NOMO-1 treated with dmso at 0.1 percent for 144 hours (cell line): Measurements from ENCODE around the gene MAP3K21.

Source experiments
- DNase-seq: peaks from one replicate; lab custom pipeline; 2025; ENCODE audit not compliant: unreplicated experiment; lab: John Stamatoyannopoulos, UW

The MAP3K21 gene

GRCh38 chr1:233323718-233324117, 3.8 kb upstream of the MAP3K21 start:
- DNase-seq: no peak

- DNase-seq: no peak
These were observed 1.2 kb upstream of the MAP3K21 start for GRCh38 chr1:233326319-233326718.

DNA sequence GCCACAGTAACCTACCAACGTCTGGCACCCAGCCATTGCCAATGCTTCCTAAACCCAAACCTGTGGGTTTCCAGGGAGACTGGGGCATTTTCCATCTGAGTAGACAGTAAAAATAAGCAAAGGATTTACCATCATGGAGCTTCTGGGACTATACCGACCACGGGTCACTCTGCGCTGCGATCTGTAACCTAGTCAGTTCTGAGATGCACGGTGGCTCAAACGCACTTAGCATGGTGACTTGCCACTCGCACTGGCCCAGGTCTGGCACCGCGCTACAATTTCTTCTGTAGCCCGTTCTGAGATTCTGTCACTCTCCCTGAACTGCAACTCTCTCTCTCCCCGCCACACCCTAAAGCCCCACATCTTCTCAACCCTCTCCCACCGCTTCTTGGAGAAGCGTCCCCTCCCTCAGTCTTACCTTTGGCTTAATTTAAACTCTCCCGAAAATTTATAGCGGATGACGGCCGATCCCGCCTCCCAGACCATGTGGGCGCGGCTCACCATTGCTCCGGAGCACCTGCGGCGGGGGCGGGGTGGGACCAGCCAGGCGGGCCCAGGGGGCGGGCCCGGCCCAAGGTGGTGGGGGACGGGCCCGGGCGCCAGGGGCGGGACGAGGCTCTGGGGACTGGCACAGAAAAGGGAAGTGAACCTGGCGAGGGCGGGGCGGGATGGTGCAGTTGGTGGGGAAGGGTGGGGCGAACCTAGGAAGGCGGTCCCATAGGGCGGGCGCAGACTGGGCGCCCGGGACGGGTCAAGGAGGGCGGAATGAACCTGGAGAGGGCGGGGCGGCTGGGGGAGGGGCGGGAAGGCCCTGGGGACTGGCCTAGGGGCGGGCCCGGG, 493 bp upstream of the MAP3K21 start:
- peak; percentile 91 for DNase-seq

DNA sequence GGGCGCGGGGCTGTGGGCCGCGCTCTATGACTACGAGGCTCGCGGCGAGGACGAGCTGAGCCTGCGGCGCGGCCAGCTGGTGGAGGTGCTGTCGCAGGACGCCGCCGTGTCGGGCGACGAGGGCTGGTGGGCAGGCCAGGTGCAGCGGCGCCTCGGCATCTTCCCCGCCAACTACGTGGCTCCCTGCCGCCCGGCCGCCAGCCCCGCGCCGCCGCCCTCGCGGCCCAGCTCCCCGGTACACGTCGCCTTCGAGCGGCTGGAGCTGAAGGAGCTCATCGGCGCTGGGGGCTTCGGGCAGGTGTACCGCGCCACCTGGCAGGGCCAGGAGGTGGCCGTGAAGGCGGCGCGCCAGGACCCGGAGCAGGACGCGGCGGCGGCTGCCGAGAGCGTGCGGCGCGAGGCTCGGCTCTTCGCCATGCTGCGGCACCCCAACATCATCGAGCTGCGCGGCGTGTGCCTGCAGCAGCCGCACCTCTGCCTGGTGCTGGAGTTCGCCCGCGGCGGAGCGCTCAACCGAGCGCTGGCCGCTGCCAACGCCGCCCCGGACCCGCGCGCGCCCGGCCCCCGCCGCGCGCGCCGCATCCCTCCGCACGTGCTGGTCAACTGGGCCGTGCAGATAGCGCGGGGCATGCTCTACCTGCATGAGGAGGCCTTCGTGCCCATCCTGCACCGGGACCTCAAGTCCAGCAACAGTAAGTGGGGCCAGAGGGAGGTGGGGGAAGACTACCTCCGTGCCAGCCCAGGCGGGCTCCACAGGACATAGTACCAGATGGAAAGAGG, 808 bp downstream of the MAP3K21 start:
- no peak for DNase-seq

DNA sequence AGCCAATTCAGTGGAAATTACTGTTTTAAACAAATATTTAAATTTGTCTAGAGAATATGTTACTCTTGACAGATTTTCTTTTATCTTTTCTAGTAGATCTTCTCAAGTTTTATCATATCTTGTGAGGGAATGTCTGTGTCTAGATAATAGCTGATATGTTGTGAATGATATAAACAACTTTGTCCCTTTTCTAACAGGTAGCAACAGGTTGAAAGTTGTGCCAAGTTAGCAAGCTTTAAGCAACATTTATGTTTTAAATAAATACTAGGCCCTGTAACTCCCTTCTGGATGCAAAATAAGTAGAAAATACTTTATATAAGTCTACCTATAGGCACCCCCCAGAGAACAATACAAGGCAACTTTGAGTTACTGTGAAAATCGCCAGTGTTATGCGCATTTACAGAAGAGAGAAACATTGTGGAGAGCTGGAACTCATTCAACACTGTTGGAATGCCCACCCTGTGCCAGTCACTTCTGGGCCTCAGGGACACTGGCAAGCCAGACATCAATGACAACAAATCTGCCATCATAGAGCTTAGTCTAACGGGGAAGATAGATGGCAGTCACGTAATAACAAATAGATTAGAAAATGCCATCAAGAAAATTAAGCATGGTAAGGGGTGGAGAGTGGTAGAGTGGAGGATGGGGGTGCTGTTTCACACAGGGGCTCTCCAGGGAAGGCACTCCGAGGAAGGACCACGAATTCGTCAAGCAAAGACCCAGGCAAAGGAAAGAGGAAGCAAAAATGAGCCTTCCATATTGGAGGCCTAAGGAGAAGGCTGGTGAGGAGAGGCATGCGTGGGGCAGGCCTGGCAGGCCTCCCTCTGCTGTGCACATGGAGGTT, 4.4 kb downstream of the MAP3K21 start:
- DNase-seq: no peak

DNA sequence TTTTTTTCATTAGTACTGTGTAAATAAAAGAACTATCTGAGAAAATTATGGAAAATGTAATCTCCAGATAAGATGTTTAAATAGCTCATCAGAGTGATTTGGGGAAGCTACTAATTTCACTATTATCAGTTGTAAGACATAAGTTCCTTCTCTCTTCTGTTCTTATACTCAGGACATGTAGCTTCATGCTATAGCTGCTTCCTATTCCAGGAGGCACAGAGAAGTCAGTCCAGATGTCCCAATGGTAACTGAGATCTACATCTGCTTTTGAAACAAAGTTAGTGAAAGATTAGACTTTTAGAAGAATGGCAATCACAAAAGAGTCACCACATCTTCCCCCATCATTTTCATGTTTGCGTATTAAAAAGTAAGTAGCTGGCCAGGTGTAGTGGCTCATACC, 5.6 kb downstream of the MAP3K21 start:
- DNase-seq: no peak

GRCh38 chr1:233334092-233334491, 6.6 kb downstream of the MAP3K21 start:
- DNase-seq: no peak

GRCh38 chr1:233336554-233337456, 9.3 kb downstream of the MAP3K21 start:
- no peak for DNase-seq

DNA sequence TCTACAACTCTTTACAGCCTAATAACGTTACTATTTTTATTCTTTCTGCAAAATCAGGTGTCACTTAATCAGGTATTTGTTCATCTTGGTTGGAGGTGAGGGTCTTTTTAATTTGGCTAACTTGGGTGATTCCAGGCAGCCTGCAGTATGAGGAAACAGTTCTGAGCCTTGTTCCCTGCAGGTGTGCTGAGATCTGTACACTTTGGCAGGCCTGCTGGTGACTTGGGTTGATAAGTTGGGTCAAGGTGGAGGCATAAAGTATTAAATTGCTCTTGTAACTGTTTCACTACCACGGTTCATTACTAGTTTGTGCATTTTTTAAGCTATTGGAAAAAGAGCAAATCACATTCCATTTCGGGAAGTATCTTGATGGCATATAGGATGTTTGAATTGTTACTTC, 10.0 kb downstream of the MAP3K21 start:
- no peak for DNase-seq

DNA sequence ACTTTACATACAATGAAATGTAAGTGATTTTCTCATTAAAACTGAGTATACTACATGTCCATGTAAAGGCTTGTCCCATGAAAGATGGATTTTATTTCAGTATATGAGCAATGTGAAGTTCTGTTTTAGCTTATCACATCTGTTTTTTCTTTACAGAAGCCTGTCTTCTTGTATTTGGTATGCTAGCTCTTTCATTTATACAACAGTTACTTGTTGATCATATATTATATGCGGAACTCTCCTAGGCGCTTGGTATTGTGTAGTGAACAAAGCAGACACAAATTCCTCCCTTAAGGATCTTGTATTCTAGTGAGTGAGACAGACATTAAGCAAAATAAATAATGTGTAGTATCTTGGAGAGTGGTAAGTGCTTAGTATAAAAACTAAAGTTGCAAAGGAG, 10.6 kb downstream of the MAP3K21 start:
- no peak for DNase-seq

DNA sequence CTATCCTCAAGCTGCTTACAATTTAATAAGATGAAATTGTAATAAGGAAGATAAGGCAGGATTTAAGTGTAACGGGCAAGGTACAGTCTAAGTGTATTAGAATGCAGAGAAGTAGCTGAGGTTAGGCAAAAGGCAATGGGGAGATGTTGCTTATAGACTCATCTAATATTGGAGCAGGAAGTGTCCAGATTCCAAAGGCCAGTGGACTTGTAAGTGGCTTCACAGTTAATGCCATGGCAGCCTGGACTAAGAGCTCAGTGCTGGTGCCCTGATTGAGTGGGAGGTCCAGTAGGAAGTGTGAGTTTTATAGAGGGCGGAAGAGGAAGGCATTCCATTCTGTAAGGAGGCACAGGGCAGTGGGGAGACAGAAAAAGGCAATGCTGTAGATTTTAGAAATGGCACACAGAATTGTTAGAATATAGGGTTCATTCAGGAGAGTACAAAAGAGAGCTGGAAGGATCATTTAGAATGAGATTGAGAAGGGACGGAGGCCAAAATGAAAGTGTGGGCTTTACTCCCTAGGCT, 12.6 kb downstream of the MAP3K21 start:
- DNase-seq: no peak

- DNase-seq: no peak
These were observed 13.5 kb downstream of the MAP3K21 start for GRCh38 chr1:233340966-233341516.

GRCh38 chr1:233342086-233342485, 14.6 kb downstream of the MAP3K21 start:
- no peak for DNase-seq

DNA sequence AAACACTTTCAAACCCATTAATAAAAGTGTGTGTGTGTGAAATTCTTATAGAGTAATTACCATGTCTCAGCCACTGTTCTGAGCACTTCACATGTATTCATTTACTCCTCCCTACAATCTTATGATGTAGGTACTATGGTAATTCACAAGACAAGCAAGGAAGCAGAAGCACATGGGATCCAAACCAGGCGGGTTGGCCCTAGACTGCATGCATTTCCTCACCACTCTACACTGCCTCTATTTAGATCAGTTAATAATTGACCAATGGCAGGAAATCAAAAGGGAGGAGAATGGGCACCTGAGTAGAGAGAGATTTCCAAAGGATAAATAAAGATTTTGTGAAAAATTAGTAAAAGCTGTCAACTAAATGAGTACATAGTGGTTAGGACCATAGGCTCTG, 15.7 kb downstream of the MAP3K21 start:
- DNase-seq: no peak

GRCh38 chr1:233347338-233347737, 19.8 kb downstream of the MAP3K21 start:
- no peak for DNase-seq

DNA sequence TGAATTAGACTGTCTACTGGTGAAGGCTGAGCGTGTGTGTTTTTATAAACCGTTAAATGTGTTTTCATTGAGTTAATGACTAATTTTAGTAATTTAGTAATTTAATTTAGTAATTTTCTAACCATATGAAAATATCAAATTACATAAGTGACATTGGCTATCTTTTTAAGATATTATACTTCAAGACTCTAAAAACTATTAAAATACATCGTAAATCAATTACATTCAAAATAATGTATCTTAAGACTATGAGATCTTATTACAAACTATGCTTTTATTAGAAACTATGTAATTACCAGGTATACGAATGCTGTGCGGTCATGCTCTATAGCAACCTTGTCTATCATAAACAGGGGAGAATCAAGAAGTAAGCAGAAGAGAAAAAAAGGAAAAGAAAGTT, 21.6 kb downstream of the MAP3K21 start:
- no peak for DNase-seq

GRCh38 chr1:233354983-233355382, 27.5 kb downstream of the MAP3K21 start:
- no peak for DNase-seq

DNA sequence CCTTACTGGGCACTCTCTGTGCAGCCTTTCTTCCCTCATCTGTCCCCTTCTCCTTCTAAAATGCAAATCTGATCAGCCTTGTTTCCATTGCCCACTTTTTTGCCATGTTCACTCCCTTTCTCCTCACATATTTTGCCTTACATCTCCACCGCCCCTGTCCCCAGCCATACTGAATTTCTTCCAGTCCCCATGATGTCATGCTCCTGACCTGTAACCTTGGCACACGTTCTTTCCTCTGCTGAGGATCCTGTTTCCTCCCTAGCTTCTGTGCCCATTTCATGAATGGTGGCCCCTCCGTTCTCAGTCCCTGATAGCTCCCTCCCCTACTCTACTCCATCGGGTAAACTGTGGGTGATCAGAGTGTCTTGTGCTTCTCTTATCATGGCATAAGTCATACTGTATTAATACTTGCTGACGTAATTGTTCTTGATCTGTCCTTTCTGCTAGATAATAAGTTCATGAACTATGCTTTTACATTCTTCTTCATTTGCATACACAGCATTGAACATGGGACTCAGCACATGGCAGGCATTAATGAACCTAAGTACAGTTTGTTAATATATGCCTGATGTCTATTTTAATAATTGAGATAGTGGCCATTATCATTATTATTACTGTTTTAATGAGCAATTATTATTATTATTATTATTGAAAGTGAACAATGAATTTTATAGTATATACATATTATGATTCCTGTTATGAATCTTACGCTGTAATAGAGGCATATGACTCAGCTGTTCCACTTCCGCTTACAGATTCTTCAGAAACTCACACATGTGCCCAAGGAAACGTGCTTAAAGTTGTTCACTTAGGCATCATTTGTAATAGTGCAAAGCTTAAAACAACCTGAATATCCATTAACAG, 28.5 kb downstream of the MAP3K21 start:
- no peak for DNase-seq

DNA sequence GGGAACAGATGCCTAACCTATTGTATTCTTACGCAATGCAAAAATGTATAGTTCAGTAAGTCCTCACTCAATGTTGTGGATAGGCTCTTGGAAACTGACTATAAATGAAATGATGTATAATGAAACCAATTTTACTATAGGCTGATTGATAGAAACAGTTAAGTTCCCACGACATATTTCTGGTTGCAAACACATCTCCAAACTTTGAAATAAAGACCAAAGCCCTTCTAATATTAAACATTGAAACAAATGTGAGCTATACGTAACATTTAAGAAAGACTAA, 29.1 kb downstream of the MAP3K21 start:
- DNase-seq: no peak
